DMS153 treated with DMSO at 0.1 percent for 48 hours (cell line): ENCODE measurements around the gene NEO1.

Source experiments
- DNase-seq: peaks from one replicate; lab custom pipeline; 2025; ENCODE audit not compliant: unreplicated experiment; lab: John Stamatoyannopoulos, UW

The NEO1 gene

GRCh38 chr15:73325191-73325861, 273.1 kb downstream of the NEO1 start:
- DNase-seq = no peak

- no peak for DNase-seq
Observed at GRCh38 chr15:73326157-73326556, 273.9 kb downstream of the NEO1 start.

GRCh38 chr15:73328149-73328820, 276.0 kb downstream of the NEO1 start:
- DNase-seq = no peak

GRCh38 chr15:73328981-73329380, 276.7 kb downstream of the NEO1 start:
- DNase-seq = no peak

GRCh38 chr15:73329501-73330200, 277.4 kb downstream of the NEO1 start:
- no peak for DNase-seq

- DNase-seq = no peak
Observed at GRCh38 chr15:73330206-73331051, 278.2 kb downstream of the NEO1 start.

GRCh38 chr15:73331501-73331900, 279.2 kb downstream of the NEO1 start:
- DNase-seq = no peak

- DNase-seq = no peak
Observed at GRCh38 chr15:73331991-73332925, 280.0 kb downstream of the NEO1 start.

GRCh38 chr15:73333001-73333400, 280.7 kb downstream of the NEO1 start:
- no peak for DNase-seq

- no peak for DNase-seq
Observed at GRCh38 chr15:73334086-73334485, 281.8 kb downstream of the NEO1 start.

GRCh38 chr15:73335026-73335425, 282.8 kb downstream of the NEO1 start:
- DNase-seq = no peak

GRCh38 chr15:73335471-73335870, 283.2 kb downstream of the NEO1 start:
- DNase-seq = no peak

- DNase-seq = no peak
Observed at GRCh38 chr15:73336756-73337155, 284.5 kb downstream of the NEO1 start.

GRCh38 chr15:73337187-73337586, 284.9 kb downstream of the NEO1 start:
- no peak for DNase-seq

- DNase-seq = no peak
Observed at GRCh38 chr15:73338058-73338457, 285.8 kb downstream of the NEO1 start.

- DNase-seq = no peak
Observed at GRCh38 chr15:73338606-73339374, 286.5 kb downstream of the NEO1 start.

- no peak for DNase-seq
Observed at GRCh38 chr15:73340502-73341192, 288.4 kb downstream of the NEO1 start.

GRCh38 chr15:73341886-73342600, 289.8 kb downstream of the NEO1 start:
- DNase-seq = no peak
